ENCODE data around the gene RNFT2.

Gene RNFT2

GRCh38 chr12:116698554-116699075, 39.5 kb upstream of the RNFT2 start:
- H3K4me3 ChIP-seq (ENCODE audit: control insufficient read depth, low read depth, low read length): no peak overlapping the region
- no peak for DNase-seq (ENCODE audit: low read depth)
- TF ChIP-seq, protein P1, sequence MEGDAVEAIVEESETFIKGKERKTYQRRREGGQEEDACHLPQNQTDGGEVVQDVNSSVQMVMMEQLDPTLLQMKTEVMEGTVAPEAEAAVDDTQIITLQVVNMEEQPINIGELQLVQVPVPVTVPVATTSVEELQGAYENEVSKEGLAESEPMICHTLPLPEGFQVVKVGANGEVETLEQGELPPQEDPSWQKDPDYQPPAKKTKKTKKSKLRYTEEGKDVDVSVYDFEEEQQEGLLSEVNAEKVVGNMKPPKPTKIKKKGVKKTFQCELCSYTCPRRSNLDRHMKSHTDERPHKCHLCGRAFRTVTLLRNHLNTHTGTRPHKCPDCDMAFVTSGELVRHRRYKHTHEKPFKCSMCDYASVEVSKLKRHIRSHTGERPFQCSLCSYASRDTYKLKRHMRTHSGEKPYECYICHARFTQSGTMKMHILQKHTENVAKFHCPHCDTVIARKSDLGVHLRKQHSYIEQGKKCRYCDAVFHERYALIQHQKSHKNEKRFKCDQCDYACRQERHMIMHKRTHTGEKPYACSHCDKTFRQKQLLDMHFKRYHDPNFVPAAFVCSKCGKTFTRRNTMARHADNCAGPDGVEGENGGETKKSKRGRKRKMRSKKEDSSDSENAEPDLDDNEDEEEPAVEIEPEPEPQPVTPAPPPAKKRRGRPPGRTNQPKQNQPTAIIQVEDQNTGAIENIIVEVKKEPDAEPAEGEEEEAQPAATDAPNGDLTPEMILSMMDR (conservative IDR thresholded peaks at IDR 0.05; ENCODE audit: control insufficient read depth, insufficient read depth, low read depth, low read length): no peak

DNA sequence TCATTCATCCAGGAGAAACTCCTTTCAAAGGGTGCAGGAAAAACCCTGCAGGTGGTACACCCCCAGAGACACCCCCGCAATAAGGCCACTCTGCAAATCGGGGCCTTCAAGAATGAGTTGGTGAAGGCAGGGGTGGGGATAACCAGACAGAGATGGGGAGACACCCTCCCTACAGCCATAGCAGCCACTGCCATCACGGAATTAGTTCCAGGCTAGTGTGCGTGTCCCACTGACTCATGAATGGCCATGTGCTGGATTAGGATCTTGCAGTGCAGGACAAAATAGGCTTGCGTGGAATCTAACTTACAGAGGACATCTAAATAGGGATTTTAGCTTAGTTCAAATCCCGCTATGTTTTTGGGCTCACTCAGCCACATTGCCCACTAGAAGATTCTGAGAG, 38.0 kb upstream of the RNFT2 start:
- no peak for DNase-seq (ENCODE audit: low read depth)

GRCh38 chr12:116701432-116701831, 36.7 kb upstream of the RNFT2 start:
- TF ChIP-seq, protein P1 (conservative IDR thresholded peaks at IDR 0.05; ENCODE audit: control insufficient read depth, insufficient read depth, low read depth, low read length): no peak
- H3K4me3 ChIP-seq (ENCODE audit: control insufficient read depth, low read depth, low read length): no peak overlapping the region
- no peak for DNase-seq (ENCODE audit: low read depth)

More for the DNA sequence above, 38.0 kb upstream of the RNFT2 start:
- TF ChIP-seq, protein P1 (conservative IDR thresholded peaks at IDR 0.05; ENCODE audit: control insufficient read depth, insufficient read depth, low read depth, low read length): no peak
- no peak overlapping the region for H3K4me3 ChIP-seq (ENCODE audit: control insufficient read depth, low read depth, low read length)

- TF ChIP-seq, protein P1 (conservative IDR thresholded peaks at IDR 0.05; ENCODE audit: control insufficient read depth, insufficient read depth, low read depth, low read length): peak; percentile 96
- no peak overlapping the region for H3K4me3 ChIP-seq (ENCODE audit: control insufficient read depth, low read depth, low read length)
- DNase-seq (ENCODE audit: low read depth): peak; percentile 65
These were observed 34.8 kb upstream of the RNFT2 start for GRCh38 chr12:116703214-116703795.

- TF ChIP-seq, protein P1 (conservative IDR thresholded peaks at IDR 0.05; ENCODE audit: control insufficient read depth, insufficient read depth, low read depth, low read length): no peak
- no peak for DNase-seq (ENCODE audit: low read depth)
These were observed 30.4 kb upstream of the RNFT2 start for GRCh38 chr12:116707751-116708150.

GRCh38 chr12:116708826-116709756, 29.0 kb upstream of the RNFT2 start:
- TF ChIP-seq, protein P1 (conservative IDR thresholded peaks at IDR 0.05; ENCODE audit: control insufficient read depth, insufficient read depth, low read depth, low read length): peak; percentile 43
- no peak overlapping the region for H3K4me3 ChIP-seq (ENCODE audit: control insufficient read depth, low read depth, low read length)
- peak; percentile 56 for DNase-seq (ENCODE audit: low read depth)

More at GRCh38 chr12:116707751-116708150, 30.4 kb upstream of the RNFT2 start:
- no peak overlapping the region for H3K4me3 ChIP-seq (ENCODE audit: control insufficient read depth, low read depth, low read length)
